BE2C (cell line): ENCODE measurements around the gene KIAA1671.
A peak's percentile ranks its signal among the peaks of the same experiment; 100 is the strongest.

Experiments
- DNase-seq: peaks from one replicate; pipeline ENCODE4 v3.0.0-alpha.2; 2020
- H3K27me3 ChIP-seq: fragments of 250-450 bp; sonication (Bioruptor Pico); 2 replicates; pipeline ENCODE4 v1.5.1; 2020; ENCODE audit warnings: mild to moderate bottlenecking
- H3K36me3 ChIP-seq: fragments of 250-450 bp; sonication (Bioruptor Pico); 2 replicates; pipeline ENCODE4 v1.5.1; 2020; ENCODE audit warnings: mild to moderate bottlenecking
- H3K4me1 ChIP-seq: fragments of 250-450 bp; sonication (Bioruptor Pico); 2 replicates; pipeline ENCODE4 v1.5.1; 2020
- H3K4me3 ChIP-seq: 2 replicates; pipeline ENCODE4 v1.5.1; 2011; ENCODE audit warnings: low read depth, low read length
- H3K9me3 ChIP-seq: fragments of 250-450 bp; sonication (Bioruptor Pico); 2 replicates; pipeline ENCODE4 v1.5.1; 2020
- CTCF ChIP-seq: IDR thresholded peaks from 2 replicates; pipeline ENCODE4 v1.5.1; 2012; ENCODE audit warnings: mild to moderate bottlenecking, low read depth, low read length

KIAA1671 gene

GRCh38 chr22:25007444-25008106 is 55.1 kb downstream of the KIAA1671 start:
- TF ChIP-seq CTCF: no peak
- Histone ChIP-seq H3K4me1 (peaks cover 5% of the 10 kb centered on the region), H3K27me3 (no peaks in the 10 kb centered on the region), H3K4me3 (no peak overlapping the region), H3K36me3 (no peaks in the 10 kb centered on the region), H3K9me3 (no peaks in the 10 kb centered on the region)
- no peak for DNase-seq

GRCh38 chr22:25008666-25009065 is 56.1 kb downstream of the KIAA1671 start:
- DNase-seq: peak; percentile 55
- no peaks in the 10 kb centered on the region for H3K9me3 ChIP-seq
- H3K4me1 ChIP-seq: peaks cover 5% of the 10 kb centered on the region
- no peaks in the 10 kb centered on the region for H3K36me3 ChIP-seq
- H3K4me3 ChIP-seq: no peak overlapping the region
- TF ChIP-seq CTCF: no peak
- H3K27me3 ChIP-seq: no peaks in the 10 kb centered on the region

GRCh38 chr22:25012741-25013143 is 60.2 kb downstream of the KIAA1671 start:
- Histone ChIP-seq H3K4me1 (peaks cover 5% of the 10 kb centered on the region), H3K27me3 (no peaks in the 10 kb centered on the region), H3K36me3 (no peaks in the 10 kb centered on the region), H3K4me3 (no peak overlapping the region), H3K9me3 (no peaks in the 10 kb centered on the region)
- no peak for TF ChIP-seq CTCF
- no peak for DNase-seq

- peak; percentile 27 for DNase-seq
- Histone ChIP-seq H3K4me1 (peaks cover 3% of the 10 kb centered on the region), H3K27me3 (no peaks in the 10 kb centered on the region), H3K4me3 (no peak overlapping the region), H3K36me3 (no peaks in the 10 kb centered on the region), H3K9me3 (no peaks in the 10 kb centered on the region)
- TF ChIP-seq CTCF: no peak
These were observed 61.1 kb downstream of the KIAA1671 start for GRCh38 chr22:25013607-25014006.

GRCh38 chr22:25014896-25015755 is 62.6 kb downstream of the KIAA1671 start:
- DNase-seq: no peak
- no peaks in the 10 kb centered on the region for H3K27me3 ChIP-seq
- no peaks in the 10 kb centered on the region for H3K4me1 ChIP-seq
- TF ChIP-seq CTCF: no peak
- peaks cover 2% of the 10 kb centered on the region; the same call in 1 of the 2 replicates for H3K9me3 ChIP-seq
- no peaks in the 10 kb centered on the region for H3K36me3 ChIP-seq
- no peak overlapping the region for H3K4me3 ChIP-seq

GRCh38 chr22:25016311-25016710 is 63.8 kb downstream of the KIAA1671 start:
- H3K27me3 ChIP-seq: no peaks in the 10 kb centered on the region
- no peak for TF ChIP-seq CTCF
- H3K4me1 ChIP-seq: no peaks in the 10 kb centered on the region
- H3K4me3 ChIP-seq: no peak overlapping the region
- no peak for DNase-seq
- peaks cover 2% of the 10 kb centered on the region; the same call in 1 of the 2 replicates for H3K9me3 ChIP-seq
- no peaks in the 10 kb centered on the region for H3K36me3 ChIP-seq
